Kidney epithelial cell (primary cell): ENCODE measurements around the gene XKR3. TPM values are rescaled to one million over a fixed set of nuclear protein-coding genes. Genes with fewer than 3 reads are reported as not detected.

ENCODE experiments used
- DNase-seq: peaks from one replicate; pipeline ENCODE4 v3.0.0-alpha.2; 2010; ENCODE audit warnings: low read depth
- H3K27me3 ChIP-seq: 2 replicates; pipeline ENCODE4 v1.6.0; 2011; ENCODE audit warnings: low read length; ENCODE audit not compliant: control insufficient read depth, insufficient read depth
- H3K36me3 ChIP-seq: 2 replicates; pipeline ENCODE4 v1.5.1; 2011; ENCODE audit warnings: low read length; ENCODE audit not compliant: control insufficient read depth, insufficient read depth
- H3K4me3 ChIP-seq: 2 replicates; pipeline ENCODE4 v1.5.1; 2011; ENCODE audit warnings: low read depth, mild to moderate bottlenecking, control low read depth, low read length
- CTCF ChIP-seq: IDR thresholded peaks from 2 replicates; pipeline ENCODE4 v1.5.1; 2011; ENCODE audit warnings: mild to moderate bottlenecking, moderate library complexity, low read length, control low read depth, inconsistent platforms; ENCODE audit not compliant: insufficient read depth, poor library complexity, severe bottlenecking
- total RNA-seq: library from RNA; depleted of rRNA; stranded (reverse); fragments of >200 nt; gene quantifications from 2 replicates; pipeline ENCODE4 v1.2.3, GENCODE V29; 2015

The XKR3 gene
- total RNA-seq, 1 donor from 2014 or later: not detected

GRCh38 chr22:16783930-16784354 is 41.3 kb downstream of the XKR3 start:
- Histone ChIP-seq H3K4me3 (no peak overlapping the region), H3K27me3 (no peaks in the 10 kb centered on the region), H3K36me3 (no peaks in the 10 kb centered on the region)
- TF ChIP-seq CTCF: peak; percentile 7
- no peak for DNase-seq

GRCh38 chr22:16783453-16783852 is 41.8 kb downstream of the XKR3 start:
- no peaks in the 10 kb centered on the region for H3K27me3 ChIP-seq
- H3K4me3 ChIP-seq: no peak overlapping the region
- no peak for DNase-seq
- H3K36me3 ChIP-seq: no peaks in the 10 kb centered on the region
- no peak for TF ChIP-seq CTCF

GRCh38 chr22:16781764-16782329 is 43.4 kb downstream of the XKR3 start:
- TF ChIP-seq CTCF: no peak
- DNase-seq: no peak
- no peaks in the 10 kb centered on the region for H3K36me3 ChIP-seq
- no peaks in the 10 kb centered on the region for H3K27me3 ChIP-seq
- H3K4me3 ChIP-seq: no peak overlapping the region

GRCh38 chr22:16781074-16781763 is 44.0 kb downstream of the XKR3 start:
- Histone ChIP-seq H3K4me3 (no peak overlapping the region), H3K27me3 (no peaks in the 10 kb centered on the region), H3K36me3 (no peaks in the 10 kb centered on the region)
- DNase-seq: no peak
- no peak for TF ChIP-seq CTCF

GRCh38 chr22:16777284-16777924 is 47.8 kb downstream of the XKR3 start:
- Histone ChIP-seq H3K4me3 (no peak overlapping the region), H3K27me3 (no peaks in the 10 kb centered on the region), H3K36me3 (no peaks in the 10 kb centered on the region)
- no peak for TF ChIP-seq CTCF
- no peak for DNase-seq
